ENCODE results near the gene ADARB1.

DNA sequence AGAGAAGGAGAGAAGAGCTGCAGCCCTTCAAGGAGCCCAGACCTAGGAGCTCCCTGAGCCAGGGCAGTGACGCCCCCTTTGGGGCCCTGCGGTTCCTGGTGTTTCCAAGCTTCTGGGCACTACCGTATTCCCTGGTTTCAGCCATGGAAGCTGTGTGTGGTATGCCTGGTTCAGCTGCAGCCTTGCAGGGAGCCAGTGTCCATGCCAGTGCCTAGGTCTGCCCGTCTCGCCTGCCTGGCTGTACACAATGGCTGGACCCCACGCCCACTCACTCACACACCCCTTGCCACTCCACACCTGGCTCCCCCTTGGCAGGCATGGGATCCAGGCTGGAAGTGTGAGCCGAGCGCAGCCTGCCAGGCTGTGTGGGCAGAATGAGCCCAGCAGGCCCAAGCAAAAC is 87.7 kb downstream of the ADARB1 start:
- TF ChIP-seq, protein P1, sequence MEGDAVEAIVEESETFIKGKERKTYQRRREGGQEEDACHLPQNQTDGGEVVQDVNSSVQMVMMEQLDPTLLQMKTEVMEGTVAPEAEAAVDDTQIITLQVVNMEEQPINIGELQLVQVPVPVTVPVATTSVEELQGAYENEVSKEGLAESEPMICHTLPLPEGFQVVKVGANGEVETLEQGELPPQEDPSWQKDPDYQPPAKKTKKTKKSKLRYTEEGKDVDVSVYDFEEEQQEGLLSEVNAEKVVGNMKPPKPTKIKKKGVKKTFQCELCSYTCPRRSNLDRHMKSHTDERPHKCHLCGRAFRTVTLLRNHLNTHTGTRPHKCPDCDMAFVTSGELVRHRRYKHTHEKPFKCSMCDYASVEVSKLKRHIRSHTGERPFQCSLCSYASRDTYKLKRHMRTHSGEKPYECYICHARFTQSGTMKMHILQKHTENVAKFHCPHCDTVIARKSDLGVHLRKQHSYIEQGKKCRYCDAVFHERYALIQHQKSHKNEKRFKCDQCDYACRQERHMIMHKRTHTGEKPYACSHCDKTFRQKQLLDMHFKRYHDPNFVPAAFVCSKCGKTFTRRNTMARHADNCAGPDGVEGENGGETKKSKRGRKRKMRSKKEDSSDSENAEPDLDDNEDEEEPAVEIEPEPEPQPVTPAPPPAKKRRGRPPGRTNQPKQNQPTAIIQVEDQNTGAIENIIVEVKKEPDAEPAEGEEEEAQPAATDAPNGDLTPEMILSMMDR (IDR thresholded peaks at IDR 0.05; ENCODE audit: insufficient read depth, low read length, poor library complexity, severe bottlenecking): no peak
- no peak for TF ChIP-seq EZH2phosphoT487 (conservative IDR thresholded peaks at IDR 0.05; ENCODE audit: low read length)

Data from SU-DHL-6 (cell line).